ENCODE measurements around the gene USF1. TPM values are rescaled to one million over a fixed set of nuclear protein-coding genes. Genes with fewer than 3 reads are reported as not detected.
"Not testable (repeated sequence)": the region's sequence is repeated elsewhere in the genome, so short reads cannot be mapped to it uniquely, and the experiment has no call there.

The USF1 gene
- total RNA-seq, 1 experiment from 2014 or later: 169 TPM

DNA sequence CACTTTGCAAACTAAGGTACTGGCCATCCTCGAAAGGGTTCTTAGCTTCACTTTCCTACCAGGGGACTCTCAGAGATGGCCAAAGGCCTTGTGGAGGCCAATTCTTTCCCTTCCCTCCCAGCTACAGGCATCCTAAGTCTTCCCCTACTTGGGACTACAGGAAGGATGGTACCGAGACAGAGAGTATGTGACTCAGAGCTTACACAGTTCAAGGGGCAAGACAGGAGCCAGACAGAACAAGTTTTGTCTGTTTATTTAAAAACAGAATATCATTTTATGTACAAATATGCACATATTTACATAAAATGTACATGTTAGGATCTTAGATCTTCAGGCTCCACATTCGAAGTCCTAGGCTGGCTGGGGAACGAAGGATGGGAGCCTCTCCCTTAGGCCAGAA is 25.0 kb upstream of the USF1 start:
- no peak overlapping the region for H3K4me3 ChIP-seq (ENCODE audit: insufficient read depth, low read depth, low read length)
- no peak for DNase-seq
- H3K36me3 ChIP-seq (replicated peaks; ENCODE audit: control insufficient read depth, insufficient read depth, low read length): no peaks in the 10 kb centered on the region

DNA sequence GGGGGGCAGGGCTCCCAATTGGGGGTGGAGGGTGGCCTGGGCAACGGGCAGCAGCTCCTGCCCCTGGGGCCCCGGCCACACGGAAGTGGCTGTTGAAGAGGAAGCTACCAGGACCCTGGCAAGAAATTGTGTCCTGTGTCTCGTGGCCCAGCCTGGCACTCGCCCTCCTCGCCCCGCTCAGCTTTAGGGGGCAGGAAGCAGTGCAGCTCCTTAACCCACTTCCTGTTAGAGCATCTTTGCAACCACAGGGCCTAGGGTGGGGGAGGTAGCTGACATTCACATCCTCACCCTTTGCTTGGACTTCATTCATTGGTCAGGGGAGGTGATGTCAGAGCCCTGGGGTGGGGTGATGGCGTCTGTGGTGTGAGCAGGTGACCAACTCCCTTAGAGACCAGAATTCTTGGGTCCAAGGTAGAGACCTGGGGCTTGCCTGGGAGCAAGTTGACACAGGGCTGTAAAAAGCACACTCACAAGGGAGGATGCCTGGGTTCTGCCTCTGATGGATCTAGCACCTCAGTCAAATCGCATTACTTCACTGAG is 24.0 kb upstream of the USF1 start, which contains the start of gene ARHGAP30:
Gene ARHGAP30 (minus strand): TSS at position 161 of the 540 bp plus-strand sequence. CDS start 267 bp downstream, outside the sequence.
- no peak within 1 kb of the TSS for H3K4me3 ChIP-seq (ENCODE audit: insufficient read depth, low read depth, low read length)
- no peak for DNase-seq
- H3K36me3 ChIP-seq (replicated peaks; ENCODE audit: control insufficient read depth, insufficient read depth, low read length): no peaks in the 10 kb centered on the region
- no peaks in the 10 kb centered on the region; the same call in 1 of the 2 replicates for H3K27me3 ChIP-seq (ENCODE audit: control insufficient read depth, insufficient read depth, low read length)

More for the DNA sequence above, 25.0 kb upstream of the USF1 start:
- H3K27me3 ChIP-seq (ENCODE audit: control insufficient read depth, insufficient read depth, low read length): no peaks in the 10 kb centered on the region; the same call in 1 of the 2 replicates

DNA sequence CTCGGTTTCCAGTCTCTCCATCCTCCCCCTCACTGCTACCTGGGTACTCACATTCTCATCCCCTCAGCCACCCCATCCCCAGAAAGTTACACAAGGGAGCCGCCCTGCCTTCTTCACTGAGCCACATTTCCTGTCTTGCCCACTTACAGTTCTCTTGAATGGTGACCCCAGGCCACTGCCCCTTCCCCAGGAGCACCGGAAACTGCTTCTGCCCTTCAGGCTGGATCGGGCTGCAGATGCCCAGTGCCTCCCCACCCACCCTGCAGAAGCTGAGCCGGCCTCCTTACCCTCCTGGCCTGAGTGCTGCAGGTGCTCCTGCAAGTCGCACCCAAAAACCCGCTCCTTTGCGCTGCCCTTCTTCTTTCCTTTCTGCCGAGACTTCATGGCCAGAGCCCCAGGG is 23.5 kb upstream of the USF1 start:
- H3K4me3 ChIP-seq (ENCODE audit: insufficient read depth, low read depth, low read length): no peak overlapping the region
- DNase-seq: no peak
- no peaks in the 10 kb centered on the region; the same call in 1 of the 2 replicates for H3K27me3 ChIP-seq (ENCODE audit: control insufficient read depth, insufficient read depth, low read length)
- H3K36me3 ChIP-seq (replicated peaks; ENCODE audit: control insufficient read depth, insufficient read depth, low read length): no peaks in the 10 kb centered on the region

DNA sequence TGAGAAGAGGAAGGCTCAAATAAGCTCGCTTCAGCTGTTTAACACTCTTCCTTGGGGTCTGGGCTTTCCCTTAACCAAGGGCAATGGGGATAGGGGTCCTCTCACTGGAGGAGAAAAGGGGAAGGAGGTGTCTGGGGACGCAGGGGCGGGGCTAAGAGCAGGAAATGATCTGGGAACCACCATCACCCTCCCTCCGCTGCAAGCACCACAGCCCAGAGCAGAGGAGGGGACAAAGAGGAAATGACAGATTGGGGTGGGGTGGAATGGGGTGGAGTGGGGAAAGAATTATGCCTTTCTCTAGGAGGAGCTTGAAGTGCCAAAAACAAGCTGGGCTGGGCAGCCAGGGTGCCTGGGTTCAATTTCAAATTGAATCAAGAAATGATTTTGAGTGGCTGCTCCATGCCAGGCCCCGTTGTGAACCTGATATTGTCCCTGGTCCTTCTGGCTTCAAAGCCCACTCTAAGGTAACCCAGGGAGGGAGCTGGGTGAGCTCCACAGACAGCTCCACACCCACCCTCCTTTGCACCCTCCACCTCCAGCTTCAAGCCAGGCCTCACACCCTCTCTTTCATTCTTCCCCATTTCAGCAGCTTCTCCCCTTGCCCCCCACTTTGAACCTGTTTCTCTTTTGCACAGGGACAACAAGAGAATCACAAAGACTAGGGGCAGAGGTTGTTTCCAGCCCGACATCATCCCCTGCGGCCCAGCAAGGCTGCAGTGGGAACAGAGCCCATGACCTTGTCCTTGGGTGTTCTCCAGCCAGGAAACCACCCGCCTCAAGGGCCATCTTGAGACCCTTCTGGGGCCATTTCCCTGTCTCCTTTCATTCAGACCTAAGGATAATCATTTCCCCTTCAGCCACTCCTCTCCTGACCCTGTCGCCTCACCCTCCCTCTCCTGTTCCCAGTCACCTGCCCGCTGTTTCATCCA is 22.8 kb upstream of the USF1 start:
- DNase-seq: no peak
- Histone ChIP-seq H3K4me3 (ENCODE audit: insufficient read depth, low read depth, low read length) (no peak overlapping the region), H3K36me3 (replicated peaks; ENCODE audit: control insufficient read depth, insufficient read depth, low read length) (no peaks in the 10 kb centered on the region), H3K27me3 (ENCODE audit: control insufficient read depth, insufficient read depth, low read length) (no peaks in the 10 kb centered on the region; the same call in 1 of the 2 replicates)

DNA sequence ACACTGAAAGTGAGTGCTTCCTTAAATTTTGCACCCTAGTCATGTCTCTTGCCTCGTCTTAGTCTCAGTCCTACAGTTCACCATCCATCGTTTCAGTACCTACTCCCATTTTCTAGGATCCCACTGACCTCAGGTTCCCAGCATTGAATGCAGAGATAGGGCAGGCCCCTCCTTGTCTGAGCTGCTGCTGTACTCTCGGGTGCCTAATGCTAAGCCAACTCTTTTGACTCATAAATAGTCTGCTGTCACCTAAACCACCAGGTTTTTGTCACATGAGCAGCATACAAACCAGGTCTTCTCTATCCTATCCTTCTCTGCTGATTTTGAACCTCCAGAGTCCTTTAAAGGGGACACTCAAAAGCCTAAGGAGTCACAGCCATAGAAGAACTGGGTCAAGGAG is 20.9 kb upstream of the USF1 start:
- no peak for DNase-seq
- H3K36me3 ChIP-seq (replicated peaks; ENCODE audit: control insufficient read depth, insufficient read depth, low read length): no peaks in the 10 kb centered on the region
- no peak overlapping the region for H3K4me3 ChIP-seq (ENCODE audit: insufficient read depth, low read depth, low read length)
- no peaks in the 10 kb centered on the region; the same call in 1 of the 2 replicates for H3K27me3 ChIP-seq (ENCODE audit: control insufficient read depth, insufficient read depth, low read length)

DNA sequence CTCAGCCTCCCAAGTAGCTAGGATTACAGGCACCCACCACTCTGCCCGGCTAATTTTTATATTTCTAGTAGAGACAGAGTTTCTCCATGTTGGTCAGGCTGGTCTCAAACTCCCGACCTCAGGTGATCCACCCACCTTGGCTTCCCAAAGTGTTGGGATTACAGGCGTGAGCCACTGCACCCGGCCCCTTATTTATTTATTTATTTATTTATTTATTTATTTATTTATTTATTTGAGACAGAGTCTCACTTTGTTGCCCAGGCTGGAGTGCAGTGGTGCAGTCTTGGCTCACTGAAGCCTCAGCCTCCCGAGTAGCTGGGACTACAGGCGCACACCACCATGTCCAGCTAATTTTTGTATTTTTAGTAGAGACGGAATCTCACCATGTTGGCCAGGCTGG is 19.9 kb upstream of the USF1 start:
- not testable (repeated sequence) for H3K36me3 ChIP-seq (replicated peaks; ENCODE audit: control insufficient read depth, insufficient read depth, low read length); DNase-seq; H3K27me3 ChIP-seq (ENCODE audit: control insufficient read depth, insufficient read depth, low read length); H3K4me3 ChIP-seq (ENCODE audit: insufficient read depth, low read depth, low read length)

DNA sequence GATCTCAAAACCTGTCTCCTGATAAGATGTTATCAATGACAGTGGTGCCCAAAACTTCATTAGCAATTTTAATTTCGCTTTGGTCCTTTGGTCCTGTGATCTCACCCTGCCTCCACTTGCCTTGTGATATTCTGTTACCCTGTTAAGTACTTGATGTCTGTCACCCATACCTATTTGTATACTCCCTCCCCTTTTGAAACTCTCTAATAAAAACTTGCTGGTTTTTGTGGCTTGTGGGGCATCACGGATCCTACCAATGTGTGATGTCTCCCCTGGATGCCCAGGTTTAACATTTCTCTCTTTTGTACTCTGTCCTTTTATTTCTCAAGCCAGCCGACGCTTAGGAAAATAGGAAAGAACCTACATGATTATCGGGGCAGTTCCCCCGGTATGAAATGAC is 18.2 kb upstream of the USF1 start:
- not testable (repeated sequence) for H3K4me3 ChIP-seq (ENCODE audit: insufficient read depth, low read depth, low read length); H3K27me3 ChIP-seq (ENCODE audit: control insufficient read depth, insufficient read depth, low read length); H3K36me3 ChIP-seq (replicated peaks; ENCODE audit: control insufficient read depth, insufficient read depth, low read length); DNase-seq

DNA sequence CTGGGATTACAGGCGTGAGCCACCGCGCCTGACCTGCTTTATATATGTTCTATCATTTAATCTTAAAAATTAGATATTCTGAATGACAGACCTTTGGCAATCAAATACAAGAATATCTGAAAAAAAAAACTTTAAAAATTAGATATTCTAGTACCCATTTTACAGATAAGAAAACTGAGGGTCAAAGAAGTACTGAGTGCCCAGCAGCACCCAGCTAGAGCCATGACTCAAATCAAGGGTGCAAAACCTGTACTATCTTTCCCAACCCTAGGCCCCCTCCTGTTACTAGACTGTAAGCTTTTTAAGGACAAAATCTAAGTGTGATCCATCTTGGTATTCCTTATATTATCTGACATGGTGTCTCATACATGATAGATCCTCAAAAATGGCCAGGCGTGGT is 15.6 kb upstream of the USF1 start:
- Histone ChIP-seq H3K4me3 (ENCODE audit: insufficient read depth, low read depth, low read length) (no peak overlapping the region), H3K36me3 (replicated peaks; ENCODE audit: control insufficient read depth, insufficient read depth, low read length) (no peaks in the 10 kb centered on the region), H3K27me3 (ENCODE audit: control insufficient read depth, insufficient read depth, low read length) (no peaks in the 10 kb centered on the region)
- no peak for DNase-seq

DNA sequence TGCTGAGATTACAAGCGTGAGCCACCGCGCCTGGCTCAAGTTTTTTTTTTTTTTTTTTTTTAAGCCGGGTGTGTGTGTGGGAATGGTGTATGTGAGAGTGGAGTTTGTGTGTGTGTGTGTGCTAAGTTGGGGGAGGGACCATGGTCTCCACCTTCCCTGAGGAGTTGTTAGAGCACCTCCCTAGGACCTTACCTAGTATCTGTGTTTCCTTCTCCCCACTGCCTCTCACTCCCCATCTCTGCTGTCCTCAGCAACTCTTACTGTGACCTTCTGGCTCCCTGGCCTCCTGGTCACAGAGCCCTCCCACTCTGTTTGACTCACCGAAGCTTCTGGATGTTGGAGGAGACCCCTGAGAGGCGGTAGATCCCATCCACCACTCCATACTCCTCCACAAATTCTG is 13.5 kb upstream of the USF1 start:
- DNase-seq: no peak
- H3K36me3 ChIP-seq (replicated peaks; ENCODE audit: control insufficient read depth, insufficient read depth, low read length): no peaks in the 10 kb centered on the region
- H3K4me3 ChIP-seq (ENCODE audit: insufficient read depth, low read depth, low read length): no peak overlapping the region

DNA sequence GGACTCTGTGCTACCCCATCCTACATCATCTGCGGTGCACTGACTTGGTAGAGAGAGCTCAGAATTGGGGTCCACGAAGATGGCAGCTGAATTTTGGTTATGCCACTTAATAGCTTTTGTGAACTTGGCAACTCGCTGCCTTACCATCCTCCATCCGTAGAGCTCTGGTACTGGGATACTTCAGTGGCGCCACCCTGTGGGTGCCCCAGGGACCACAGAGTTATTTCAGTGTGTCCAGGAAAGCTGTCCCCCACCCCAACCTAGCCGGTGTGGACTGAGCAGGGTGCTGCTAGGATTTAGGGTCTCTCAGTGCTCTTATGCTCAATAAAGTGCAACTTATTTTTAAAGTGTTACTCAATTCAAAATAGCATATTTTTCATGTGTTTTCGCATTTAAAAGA is 9.0 kb upstream of the USF1 start:
- H3K4me3 ChIP-seq (ENCODE audit: insufficient read depth, low read depth, low read length): no peak overlapping the region
- H3K27me3 ChIP-seq (ENCODE audit: control insufficient read depth, insufficient read depth, low read length): no peaks in the 10 kb centered on the region; the same call in 1 of the 2 replicates
- no peak for DNase-seq
- no peaks in the 10 kb centered on the region; the same call in 1 of the 2 replicates for H3K36me3 ChIP-seq (replicated peaks; ENCODE audit: control insufficient read depth, insufficient read depth, low read length)

More for the DNA sequence above, 13.5 kb upstream of the USF1 start:
- H3K27me3 ChIP-seq (ENCODE audit: control insufficient read depth, insufficient read depth, low read length): no peaks in the 10 kb centered on the region; the same call in 1 of the 2 replicates

DNA sequence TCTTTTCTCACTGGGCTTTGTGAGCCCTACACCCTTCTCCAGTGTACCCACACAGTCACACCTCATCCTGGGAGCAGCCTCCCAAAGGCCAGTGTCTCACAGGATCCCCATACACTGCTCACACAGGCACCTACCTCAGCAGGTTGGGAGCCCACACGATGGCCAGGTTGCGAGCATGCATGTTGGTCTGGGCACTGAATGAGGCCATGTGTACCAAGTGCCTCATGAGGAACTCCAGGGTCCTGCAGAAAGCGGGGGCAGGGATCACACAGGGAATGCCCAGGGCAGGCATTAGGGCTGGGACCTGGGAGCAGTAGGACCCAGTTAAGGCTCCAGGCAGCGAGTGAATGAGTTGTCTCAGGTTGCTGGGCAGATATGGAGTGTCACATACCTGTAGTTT is 8.5 kb upstream of the USF1 start:
- no peaks in the 10 kb centered on the region; the same call in 1 of the 2 replicates for H3K27me3 ChIP-seq (ENCODE audit: control insufficient read depth, insufficient read depth, low read length)
- DNase-seq: no peak
- no peak overlapping the region for H3K4me3 ChIP-seq (ENCODE audit: insufficient read depth, low read depth, low read length)
- H3K36me3 ChIP-seq (replicated peaks; ENCODE audit: control insufficient read depth, insufficient read depth, low read length): no peaks in the 10 kb centered on the region; the same call in 1 of the 2 replicates

DNA sequence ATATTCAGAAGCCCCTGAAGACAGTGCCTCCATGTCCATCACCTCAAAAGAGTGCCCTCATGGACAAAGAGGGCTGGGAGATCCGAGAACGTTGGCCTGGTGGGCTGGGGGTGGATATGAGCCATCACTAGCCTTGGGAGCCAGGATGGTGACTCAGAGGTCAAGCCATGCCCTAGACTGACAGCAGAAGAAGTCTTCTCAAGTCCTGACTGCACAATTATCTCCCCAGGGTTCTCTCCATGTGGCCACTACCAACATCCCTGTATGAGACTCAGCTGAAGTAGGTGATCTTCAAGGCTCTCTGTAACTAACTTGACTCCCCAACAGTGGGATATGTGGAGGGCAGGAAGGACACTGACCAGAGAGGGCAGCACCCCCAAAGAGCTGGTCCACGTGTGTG is 7.1 kb upstream of the USF1 start:
- Histone ChIP-seq H3K36me3 (replicated peaks; ENCODE audit: control insufficient read depth, insufficient read depth, low read length) (no peaks in the 10 kb centered on the region; the same call in 1 of the 2 replicates), H3K4me3 (ENCODE audit: insufficient read depth, low read depth, low read length) (no peak overlapping the region), H3K27me3 (ENCODE audit: control insufficient read depth, insufficient read depth, low read length) (no peaks in the 10 kb centered on the region; the same call in 1 of the 2 replicates)
- DNase-seq: no peak

DNA sequence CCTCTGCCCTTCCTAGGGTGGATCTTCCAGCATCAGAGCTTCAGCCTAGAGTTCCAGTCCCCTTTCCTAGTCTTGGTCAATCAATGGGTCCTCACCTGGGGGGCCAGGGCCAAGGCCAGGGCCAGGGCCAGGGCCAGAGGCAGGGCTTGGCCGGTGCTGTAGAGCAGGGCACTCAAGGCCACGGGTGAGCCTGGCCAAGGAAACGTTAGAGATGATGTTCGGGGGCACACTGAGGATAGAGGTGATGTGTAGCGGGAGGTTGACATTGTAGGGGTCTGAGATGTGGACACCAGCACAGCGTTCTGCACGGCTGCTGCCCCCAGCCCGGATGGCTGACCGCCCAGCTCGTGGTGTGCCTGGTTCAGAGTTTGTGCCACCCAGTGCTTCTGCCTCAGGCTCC is 5.4 kb upstream of the USF1 start:
- H3K27me3 ChIP-seq (ENCODE audit: control insufficient read depth, insufficient read depth, low read length): peaks cover 2% of the 10 kb centered on the region; the same call in 1 of the 2 replicates
- no peak for DNase-seq
- no peaks in the 10 kb centered on the region; the same call in 1 of the 2 replicates for H3K36me3 ChIP-seq (replicated peaks; ENCODE audit: control insufficient read depth, insufficient read depth, low read length)
- no peak overlapping the region for H3K4me3 ChIP-seq (ENCODE audit: insufficient read depth, low read depth, low read length)

DNA sequence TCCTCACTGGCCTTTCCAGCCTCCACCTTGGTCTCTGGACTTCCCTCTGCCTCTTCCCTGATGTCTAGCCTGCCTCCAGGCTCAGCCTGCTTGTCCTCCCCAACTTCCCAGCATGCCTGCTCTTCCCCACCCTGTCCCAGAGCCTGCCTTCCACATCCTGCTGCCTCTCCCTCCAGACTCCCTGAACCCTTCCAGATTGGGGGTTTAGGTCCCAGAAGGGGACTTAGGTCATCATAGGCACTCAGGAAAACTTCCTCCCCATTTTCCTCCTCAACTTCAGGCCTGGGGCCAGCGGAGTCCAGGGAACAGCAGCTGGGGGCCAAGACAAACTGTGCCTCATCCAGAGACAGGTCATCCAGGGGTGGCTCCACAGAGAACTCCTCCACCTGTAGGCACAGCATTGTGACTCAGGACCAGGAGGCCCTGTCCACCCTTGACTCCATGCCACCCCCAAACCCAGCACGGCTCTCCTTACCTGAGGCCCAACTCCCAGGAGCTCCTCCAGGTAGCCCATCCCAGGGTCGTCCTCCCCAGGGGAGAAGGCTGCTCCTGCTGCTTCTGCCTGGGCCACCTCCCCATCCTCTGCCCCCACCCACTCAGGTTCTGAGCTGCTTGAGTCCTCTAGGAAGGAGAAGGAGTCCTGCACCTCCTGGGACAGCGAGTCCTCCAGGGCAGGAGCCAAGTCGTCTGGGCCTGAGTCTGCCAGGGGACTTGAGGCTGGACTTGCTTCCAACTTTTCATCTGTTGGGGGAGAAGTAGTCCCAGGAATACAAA is 3.4 kb upstream of the USF1 start:
- Histone ChIP-seq H3K36me3 (replicated peaks; ENCODE audit: control insufficient read depth, insufficient read depth, low read length) (no peaks in the 10 kb centered on the region; the same call in 1 of the 2 replicates), H3K27me3 (ENCODE audit: control insufficient read depth, insufficient read depth, low read length) (peaks cover 2% of the 10 kb centered on the region; the same call in 1 of the 2 replicates), H3K4me3 (ENCODE audit: insufficient read depth, low read depth, low read length) (no peak overlapping the region)
- DNase-seq: no peak

All from H7 (cell line).